ENCODE measurements around the gene FAM43A. TPM values are rescaled to one million over a fixed set of nuclear protein-coding genes. Genes with fewer than 3 reads are reported as not detected.

Gene FAM43A
- total and polyA plus RNA-seq, 9 of the 15 experiments (the other 6 are each of a cell fraction or from before 2014, with no cell fraction given): 0.03 to 1.2 (median 0.21) TPM

GRCh38 chr3:194671900-194672808 is 13.5 kb upstream of the FAM43A start, which contains the start of gene LSG1 (continued):
- TF ChIP-seq, protein P1, sequence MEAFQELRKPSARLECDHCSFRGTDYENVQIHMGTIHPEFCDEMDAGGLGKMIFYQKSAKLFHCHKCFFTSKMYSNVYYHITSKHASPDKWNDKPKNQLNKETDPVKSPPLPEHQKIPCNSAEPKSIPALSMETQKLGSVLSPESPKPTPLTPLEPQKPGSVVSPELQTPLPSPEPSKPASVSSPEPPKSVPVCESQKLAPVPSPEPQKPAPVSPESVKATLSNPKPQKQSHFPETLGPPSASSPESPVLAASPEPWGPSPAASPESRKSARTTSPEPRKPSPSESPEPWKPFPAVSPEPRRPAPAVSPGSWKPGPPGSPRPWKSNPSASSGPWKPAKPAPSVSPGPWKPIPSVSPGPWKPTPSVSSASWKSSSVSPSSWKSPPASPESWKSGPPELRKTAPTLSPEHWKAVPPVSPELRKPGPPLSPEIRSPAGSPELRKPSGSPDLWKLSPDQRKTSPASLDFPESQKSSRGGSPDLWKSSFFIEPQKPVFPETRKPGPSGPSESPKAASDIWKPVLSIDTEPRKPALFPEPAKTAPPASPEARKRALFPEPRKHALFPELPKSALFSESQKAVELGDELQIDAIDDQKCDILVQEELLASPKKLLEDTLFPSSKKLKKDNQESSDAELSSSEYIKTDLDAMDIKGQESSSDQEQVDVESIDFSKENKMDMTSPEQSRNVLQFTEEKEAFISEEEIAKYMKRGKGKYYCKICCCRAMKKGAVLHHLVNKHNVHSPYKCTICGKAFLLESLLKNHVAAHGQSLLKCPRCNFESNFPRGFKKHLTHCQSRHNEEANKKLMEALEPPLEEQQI (IDR thresholded peaks at IDR 0.05): peak; percentile 86
- peak; percentile 55; the same call in 1 of the 2 replicates for TF ChIP-seq POLR2AphosphoS5 (IDR thresholded peaks at IDR 0.05; ENCODE audit: control insufficient read depth, insufficient read depth, low read depth, low read length)
- peak; percentile 56 for TF ChIP-seq MXI1 (IDR thresholded peaks at IDR 0.05; ENCODE audit: low read depth, low read length)
- no peak for TF ChIP-seq THRA (IDR thresholded peaks at IDR 0.05)
- TF ChIP-seq ZNF75A (CRISPR knock-in tag; IDR thresholded peaks at IDR 0.05): no peak
- no peak for TF ChIP-seq RAD21 (CRISPR knock-in tag; conservative IDR thresholded peaks at IDR 0.05 in 1 of 2, IDR thresholded peaks at IDR 0.05 in 1 of 2)
- TF ChIP-seq, protein P2, sequence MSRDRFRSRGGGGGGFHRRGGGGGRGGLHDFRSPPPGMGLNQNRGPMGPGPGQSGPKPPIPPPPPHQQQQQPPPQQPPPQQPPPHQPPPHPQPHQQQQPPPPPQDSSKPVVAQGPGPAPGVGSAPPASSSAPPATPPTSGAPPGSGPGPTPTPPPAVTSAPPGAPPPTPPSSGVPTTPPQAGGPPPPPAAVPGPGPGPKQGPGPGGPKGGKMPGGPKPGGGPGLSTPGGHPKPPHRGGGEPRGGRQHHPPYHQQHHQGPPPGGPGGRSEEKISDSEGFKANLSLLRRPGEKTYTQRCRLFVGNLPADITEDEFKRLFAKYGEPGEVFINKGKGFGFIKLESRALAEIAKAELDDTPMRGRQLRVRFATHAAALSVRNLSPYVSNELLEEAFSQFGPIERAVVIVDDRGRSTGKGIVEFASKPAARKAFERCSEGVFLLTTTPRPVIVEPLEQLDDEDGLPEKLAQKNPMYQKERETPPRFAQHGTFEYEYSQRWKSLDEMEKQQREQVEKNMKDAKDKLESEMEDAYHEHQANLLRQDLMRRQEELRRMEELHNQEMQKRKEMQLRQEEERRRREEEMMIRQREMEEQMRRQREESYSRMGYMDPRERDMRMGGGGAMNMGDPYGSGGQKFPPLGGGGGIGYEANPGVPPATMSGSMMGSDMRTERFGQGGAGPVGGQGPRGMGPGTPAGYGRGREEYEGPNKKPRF (IDR thresholded peaks at IDR 0.05; ENCODE audit: low read depth, low read length): no peak
- peak; percentile 44; the same call in 1 of the 2 replicates for TF ChIP-seq HLTF (IDR thresholded peaks at IDR 0.05)
- peak; percentile 48; the same call in 1 of the 2 replicates for TF ChIP-seq PML (IDR thresholded peaks at IDR 0.05; ENCODE audit: low read length)
- TF ChIP-seq, protein P3, sequence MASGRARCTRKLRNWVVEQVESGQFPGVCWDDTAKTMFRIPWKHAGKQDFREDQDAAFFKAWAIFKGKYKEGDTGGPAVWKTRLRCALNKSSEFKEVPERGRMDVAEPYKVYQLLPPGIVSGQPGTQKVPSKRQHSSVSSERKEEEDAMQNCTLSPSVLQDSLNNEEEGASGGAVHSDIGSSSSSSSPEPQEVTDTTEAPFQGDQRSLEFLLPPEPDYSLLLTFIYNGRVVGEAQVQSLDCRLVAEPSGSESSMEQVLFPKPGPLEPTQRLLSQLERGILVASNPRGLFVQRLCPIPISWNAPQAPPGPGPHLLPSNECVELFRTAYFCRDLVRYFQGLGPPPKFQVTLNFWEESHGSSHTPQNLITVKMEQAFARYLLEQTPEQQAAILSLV (tag; IDR thresholded peaks at IDR 0.05): no peak
- peak; percentile 86 for TF ChIP-seq ZNF589 (CRISPR knock-in tag; IDR thresholded peaks at IDR 0.05; ENCODE audit: low read depth)
- TF ChIP-seq GABPB1 (CRISPR knock-in tag; IDR thresholded peaks at IDR 0.05): peak; percentile 98
- TF ChIP-seq TAF9B (IDR thresholded peaks at IDR 0.05; ENCODE audit: partially characterized antibody): peak; percentile 69
- no peak for TF ChIP-seq LARP7 (IDR thresholded peaks at IDR 0.05)
- no peak for TF ChIP-seq PYGO2 (tag; IDR thresholded peaks at IDR 0.05)
- TF ChIP-seq TAF1 (IDR thresholded peaks at IDR 0.05; ENCODE audit: control insufficient read depth, extremely low read depth, insufficient read depth, low read length, severe bottlenecking): peak; percentile 35
- peak; percentile 83 for TF ChIP-seq POLR2G (IDR thresholded peaks at IDR 0.05; ENCODE audit: low read depth, low read length)
- TF ChIP-seq MTA1 (IDR thresholded peaks at IDR 0.05; ENCODE audit: borderline replicate concordance): no peak

All from K562 (cell line).